Subcutaneous abdominal adipose tissue (tissue), 5 donors: ENCODE data around the gene F8.

Experiments
- H3K27ac ChIP-seq: one replicate; pipeline ENCODE4 v1.7.0; 2013; ENCODE audit warnings: low read depth, mild to moderate bottlenecking, inconsistent platforms, low read length, moderate library complexity
- H3K27me3 ChIP-seq, 5 donors: one replicate each; pipeline ENCODE4 v1.7.0; 2013; ENCODE audit warnings: low read length in 5 of 5, inconsistent platforms in 1 of 5; ENCODE audit not compliant: control insufficient read depth in 5 of 5, insufficient read depth in 4 of 5
- H3K36me3 ChIP-seq, 5 donors: one replicate each; pipeline ENCODE4 v1.7.0; 2013; ENCODE audit warnings: low read length in 5 of 5; ENCODE audit not compliant: control insufficient read depth in 5 of 5, insufficient read depth in 5 of 5
- H3K4me1 ChIP-seq, 5 donors: one replicate each; pipeline ENCODE4 v1.7.0; 2013; ENCODE audit warnings: low read length in 5 of 5, mild to moderate bottlenecking in 3 of 5, moderate library complexity in 1 of 5; ENCODE audit not compliant: control insufficient read depth in 5 of 5, insufficient read depth in 5 of 5
- H3K4me3 ChIP-seq, 5 donors: one replicate each; pipeline ENCODE4 v1.7.0; 2013; ENCODE audit warnings: low read length in 5 of 5, low read depth in 1 of 5
- H3K9ac ChIP-seq, 5 donors: one replicate each; pipeline ENCODE4 v1.7.0; 2013; ENCODE audit warnings: low read length in 5 of 5, mild to moderate bottlenecking in 4 of 5, moderate library complexity in 3 of 5
- H3K9me3 ChIP-seq, 5 donors: one replicate each; pipeline ENCODE4 v1.7.0; 2013; ENCODE audit warnings: low read length in 5 of 5; ENCODE audit not compliant: control insufficient read depth in 5 of 5
- donor health status: healthy.
- donor health status: healthy.
- donor health status: healthy.
- donor health status: healthy.
- donor health status: healthy.

F8 gene

DNA sequence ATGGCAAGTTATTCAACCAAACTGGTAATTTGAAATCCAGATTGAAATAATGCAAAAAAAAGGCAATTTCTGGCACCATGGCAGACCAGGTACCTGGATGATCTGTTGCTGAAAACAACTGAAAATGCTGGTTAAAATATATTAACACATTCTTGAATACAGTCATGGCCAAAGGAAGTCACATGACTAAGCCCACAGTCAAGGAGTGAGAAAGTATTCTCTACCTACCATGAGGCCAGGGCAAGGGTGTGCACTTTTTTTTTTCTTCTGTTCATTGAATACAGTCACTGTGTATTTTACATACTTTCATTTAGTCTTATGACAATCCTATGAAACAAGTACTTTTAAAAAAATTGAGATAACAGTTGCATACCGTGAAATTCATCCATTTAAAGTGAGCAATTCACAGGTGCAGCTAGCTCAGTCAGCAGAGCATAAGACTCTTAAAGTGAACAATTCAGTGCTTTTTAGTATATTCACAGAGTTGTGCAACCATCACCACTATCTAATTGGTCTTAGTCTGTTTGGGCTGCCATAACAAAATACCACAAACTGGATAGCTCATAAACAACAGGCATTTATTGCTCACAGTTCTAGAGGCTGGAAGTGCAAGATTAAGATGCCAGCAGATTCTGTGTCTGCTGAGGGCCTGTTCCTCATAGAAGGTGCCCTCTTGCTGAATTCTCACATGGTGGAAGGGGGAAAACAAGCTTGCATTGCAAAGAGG, 212.4 kb downstream of the F8 start:
- peaks cover 0 to 5% (median 0%) of the 10 kb centered on the region in 5 donors for H3K4me1 ChIP-seq
- H3K4me3 ChIP-seq = no peak overlapping the region
- H3K36me3 ChIP-seq = no peaks in the 10 kb centered on the region
- H3K9me3 ChIP-seq = peaks cover 0 to 9% (median 0%) of the 10 kb centered on the region in 5 donors
- no peak overlapping the region for H3K9ac ChIP-seq
- no peak overlapping the region for H3K27ac ChIP-seq
- peaks cover 0 to 6% (median 0%) of the 10 kb centered on the region in 5 donors for H3K27me3 ChIP-seq

DNA sequence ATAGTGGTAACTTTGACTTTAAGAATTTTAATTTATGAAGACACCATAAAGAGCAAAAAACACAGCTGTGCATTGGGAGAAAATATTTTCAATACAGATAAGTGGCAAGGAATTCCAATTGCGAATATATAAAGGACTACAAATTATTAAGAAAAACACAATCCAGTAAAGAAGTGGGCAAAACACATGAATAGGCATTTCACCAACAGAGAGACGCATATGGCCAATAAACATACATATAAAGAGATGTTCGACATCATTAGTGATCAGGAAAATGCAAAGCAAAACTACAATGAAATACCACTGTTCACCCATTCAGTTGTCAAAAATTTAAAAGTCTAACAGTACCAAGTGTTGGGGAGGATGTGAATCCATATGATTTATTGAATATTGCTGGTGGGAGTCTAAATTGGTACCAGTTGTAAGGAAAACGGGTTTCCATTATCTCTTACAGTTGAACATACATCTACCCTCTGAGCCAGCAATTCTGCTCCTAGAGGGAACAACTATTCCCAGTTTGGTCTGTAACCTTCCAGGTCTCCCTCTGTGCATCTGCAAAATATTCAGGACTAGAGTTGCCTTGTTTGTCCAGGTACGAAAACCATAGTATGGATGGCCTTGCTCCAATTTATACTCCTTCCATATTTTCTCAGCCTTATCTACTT, 215.6 kb downstream of the F8 start:
- Histone ChIP-seq H3K27me3 (peaks cover 0 to 6% (median 0%) of the 10 kb centered on the region in 5 donors), H3K9ac (no peak overlapping the region), H3K4me1 (peaks cover 0 to 15% (median 9%) of the 10 kb centered on the region in 5 donors), H3K27ac (no peak overlapping the region), H3K36me3 (no peaks in the 10 kb centered on the region), H3K4me3 (no peak overlapping the region), H3K9me3 (peaks cover 0 to 9% (median 0%) of the 10 kb centered on the region in 5 donors)

DNA sequence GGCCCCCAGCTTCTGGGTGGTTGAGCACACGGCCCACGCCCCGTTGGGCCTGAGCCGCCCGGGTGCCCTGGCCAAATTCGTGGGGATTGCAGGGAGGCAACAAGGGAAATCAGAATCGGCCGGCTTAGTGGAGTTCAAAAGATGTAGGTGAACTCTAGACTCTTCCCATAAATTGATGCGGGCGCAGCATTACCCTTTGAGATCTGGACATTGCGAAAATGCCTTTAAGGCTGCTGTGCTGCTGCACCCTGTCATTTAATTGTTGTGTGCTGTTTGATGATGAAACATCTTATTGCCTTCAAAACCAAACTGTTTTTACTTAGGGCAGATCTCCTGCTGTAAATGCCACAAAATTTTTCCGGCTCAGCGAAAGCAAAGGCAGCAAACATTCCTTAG, 216.8 kb downstream of the F8 start:
- Histone ChIP-seq H3K27me3 (peaks cover 0 to 4% (median 0%) of the 10 kb centered on the region in 5 donors), H3K9me3 (peaks cover 0 to 9% (median 0%) of the 10 kb centered on the region in 5 donors), H3K27ac (no peak overlapping the region), H3K4me3 (peak overlapping the region; percentile 9 to 72 (median 70)), H3K4me1 (peaks cover 0 to 16% (median 10%) of the 10 kb centered on the region in 5 donors), H3K36me3 (no peaks in the 10 kb centered on the region), H3K9ac (peak overlapping the region in 3 of 5 donors; percentile 47 to 79 (median 62))

DNA sequence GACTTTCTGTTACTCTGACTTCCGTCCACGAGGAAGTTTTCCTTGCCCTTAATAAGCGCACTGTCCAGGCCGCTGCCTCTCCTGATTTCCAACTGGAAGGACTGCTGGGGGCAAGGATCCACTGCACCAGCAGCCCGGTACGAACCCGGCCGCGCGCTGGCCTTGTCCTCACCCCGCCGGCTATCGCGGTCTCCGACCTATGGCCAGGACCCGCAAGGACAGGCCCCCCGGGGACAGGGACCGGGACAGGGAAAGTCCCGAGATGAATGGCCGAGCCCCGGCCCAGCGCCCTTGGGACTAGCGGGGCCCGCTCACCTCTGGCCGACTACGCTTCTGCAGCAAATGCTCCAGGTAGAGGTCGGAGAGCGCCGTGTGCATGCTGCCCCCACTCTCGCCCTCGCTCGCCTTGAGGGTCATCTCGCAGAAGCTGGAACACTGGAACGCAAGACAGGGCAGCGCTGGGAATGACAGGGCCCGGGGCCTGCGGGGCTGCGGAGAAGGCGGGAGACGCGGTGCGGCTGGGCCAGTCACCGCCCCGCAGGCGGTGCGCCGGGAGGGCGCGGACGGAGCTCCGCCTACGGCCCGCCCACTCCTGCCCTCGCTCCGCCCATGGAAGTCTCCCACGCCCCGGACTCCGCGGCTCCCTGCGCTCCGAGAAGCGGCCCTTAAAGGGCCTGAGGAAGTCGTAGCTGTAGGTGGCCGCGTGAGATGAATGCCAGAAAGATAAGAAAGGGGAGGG, 217.4 kb downstream of the F8 start, which contains the start of gene MPP1:
MPP1 (minus strand) TSS at position 529 of the 739 bp plus-strand sequence; CDS start at position 417, 112 bp downstream.
- Histone ChIP-seq H3K4me3 (peak within 1 kb of the TSS; percentile 65 to 72 (median 70)), H3K27me3 (peaks cover 0 to 3% (median 0%) of the 10 kb centered on the region in 5 donors), H3K4me1 (peaks cover 0 to 22% (median 16%) of the 10 kb centered on the region in 5 donors), H3K9ac (peak within 1 kb of the TSS; percentile 42 to 79 (median 62)), H3K27ac (peak within 1 kb of the TSS; percentile 69), H3K36me3 (no peaks in the 10 kb centered on the region), H3K9me3 (peaks cover 0 to 9% (median 0%) of the 10 kb centered on the region in 5 donors)

DNA sequence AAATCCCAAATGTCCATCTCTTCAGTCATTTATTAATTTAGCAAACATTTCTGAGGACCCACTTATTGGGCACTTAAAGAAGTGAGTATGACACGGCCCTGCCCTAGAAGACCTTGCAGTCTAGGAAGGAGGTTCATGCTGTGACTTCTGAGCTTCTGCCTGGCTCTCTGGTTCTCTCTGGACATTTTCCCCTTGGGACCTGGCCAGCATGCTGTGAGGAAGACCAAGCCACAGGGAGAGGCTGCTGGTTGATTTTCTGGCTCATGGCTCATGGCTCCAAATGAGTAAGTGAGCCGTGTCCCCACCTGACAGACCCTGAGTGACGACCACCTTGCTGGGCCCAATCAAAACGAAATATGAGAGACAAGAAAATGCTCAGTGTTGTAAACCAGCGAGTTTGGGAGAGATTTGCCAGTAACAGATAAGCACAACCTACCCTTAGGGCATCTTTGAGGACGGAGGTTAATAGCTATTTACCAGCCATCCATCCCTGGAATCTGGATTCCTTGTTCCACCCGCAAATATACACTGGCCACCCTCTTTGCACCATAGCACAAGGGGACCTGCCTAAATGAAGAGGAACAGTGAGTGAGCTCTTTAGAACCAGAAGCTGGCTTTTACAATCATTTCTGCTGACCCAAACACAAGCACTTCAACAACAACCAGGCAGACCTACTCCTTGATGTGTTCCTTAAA, 218.1 kb downstream of the F8 start:
- peak overlapping the region; percentile 17 to 79 (median 62) for H3K9ac ChIP-seq
- no peaks in the 10 kb centered on the region for H3K36me3 ChIP-seq
- H3K27me3 ChIP-seq = peaks cover 0 to 3% (median 0%) of the 10 kb centered on the region in 5 donors
- H3K4me3 ChIP-seq = peak overlapping the region; percentile 65 to 72 (median 70)
- H3K9me3 ChIP-seq = peaks cover 0 to 9% (median 0%) of the 10 kb centered on the region in 5 donors
- H3K27ac ChIP-seq = peak overlapping the region; percentile 69
- H3K4me1 ChIP-seq = peaks cover 0 to 28% (median 23%) of the 10 kb centered on the region in 5 donors

DNA sequence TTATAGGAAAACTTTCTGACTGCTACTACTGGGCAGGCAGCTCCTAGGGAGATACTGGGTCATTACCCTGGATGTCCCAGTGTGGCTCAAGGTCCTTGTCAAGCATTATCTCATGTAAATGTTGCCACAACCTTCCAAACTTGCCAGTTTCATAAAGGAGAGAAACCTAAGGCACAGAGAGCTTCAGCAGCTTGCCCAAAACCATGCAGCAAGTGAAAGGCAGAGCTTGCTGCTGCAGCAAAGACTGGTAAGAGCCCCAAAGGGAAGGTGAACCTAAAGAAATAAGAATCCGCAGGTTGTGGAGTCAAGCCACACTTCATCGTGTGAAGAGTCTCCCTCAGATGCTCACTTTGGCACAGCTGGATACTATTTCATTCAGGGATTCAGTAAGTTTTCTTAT, 219.6 kb downstream of the F8 start:
- H3K27ac ChIP-seq = no peak overlapping the region
- no peaks in the 10 kb centered on the region for H3K27me3 ChIP-seq
- H3K36me3 ChIP-seq = no peaks in the 10 kb centered on the region
- peaks cover 2 to 29% (median 24%) of the 10 kb centered on the region in 5 donors for H3K4me1 ChIP-seq
- H3K9me3 ChIP-seq = peaks cover 0 to 9% (median 0%) of the 10 kb centered on the region in 5 donors
- H3K4me3 ChIP-seq = peak overlapping the region in 2 of 5 donors; percentile 24 to 36
- H3K9ac ChIP-seq = peak overlapping the region in 2 of 5 donors; percentile 34 to 56

DNA sequence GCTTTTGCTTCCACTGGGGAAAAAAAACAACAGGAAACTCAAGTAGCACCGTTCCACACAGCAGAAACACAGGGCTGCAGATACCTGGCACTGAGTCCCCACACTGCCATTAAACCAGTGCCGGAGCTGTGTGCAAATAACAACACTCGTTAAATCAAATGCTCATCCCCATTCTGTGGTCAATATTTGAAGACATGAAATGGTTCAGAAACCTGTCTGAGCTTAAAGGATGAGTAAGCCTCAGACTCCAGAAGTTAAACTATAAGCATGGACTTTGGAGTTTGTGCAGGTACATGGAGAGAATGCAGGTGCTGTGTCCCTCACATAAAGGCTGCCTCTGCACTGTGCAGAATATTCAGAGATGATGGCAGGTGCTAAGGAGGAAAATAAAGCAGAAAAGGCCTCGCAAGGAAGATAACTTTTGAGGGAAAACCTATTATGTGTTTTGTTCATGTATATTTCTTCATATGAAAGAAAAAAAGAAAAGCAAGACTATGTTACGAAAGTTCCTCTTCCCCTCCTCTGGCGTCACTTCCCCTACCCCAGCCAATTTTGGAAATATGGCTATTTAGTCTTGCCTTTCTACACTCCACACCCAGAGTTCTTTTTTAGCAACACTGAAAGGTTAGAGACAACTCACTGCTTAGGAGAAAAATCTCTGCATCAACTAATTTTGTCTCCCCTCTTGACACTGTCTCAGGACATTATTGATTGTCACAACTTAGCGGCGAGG, 221.9 kb downstream of the F8 start:
- no peaks in the 10 kb centered on the region for H3K27me3 ChIP-seq
- peak overlapping the region in 1 of 5 donors; percentile 31 for H3K9ac ChIP-seq
- peaks cover 2 to 24% (median 24%) of the 10 kb centered on the region in 5 donors for H3K4me1 ChIP-seq
- no peaks in the 10 kb centered on the region for H3K9me3 ChIP-seq
- H3K4me3 ChIP-seq = no peak overlapping the region
- H3K36me3 ChIP-seq = no peaks in the 10 kb centered on the region
- peak overlapping the region; percentile 52 for H3K27ac ChIP-seq

DNA sequence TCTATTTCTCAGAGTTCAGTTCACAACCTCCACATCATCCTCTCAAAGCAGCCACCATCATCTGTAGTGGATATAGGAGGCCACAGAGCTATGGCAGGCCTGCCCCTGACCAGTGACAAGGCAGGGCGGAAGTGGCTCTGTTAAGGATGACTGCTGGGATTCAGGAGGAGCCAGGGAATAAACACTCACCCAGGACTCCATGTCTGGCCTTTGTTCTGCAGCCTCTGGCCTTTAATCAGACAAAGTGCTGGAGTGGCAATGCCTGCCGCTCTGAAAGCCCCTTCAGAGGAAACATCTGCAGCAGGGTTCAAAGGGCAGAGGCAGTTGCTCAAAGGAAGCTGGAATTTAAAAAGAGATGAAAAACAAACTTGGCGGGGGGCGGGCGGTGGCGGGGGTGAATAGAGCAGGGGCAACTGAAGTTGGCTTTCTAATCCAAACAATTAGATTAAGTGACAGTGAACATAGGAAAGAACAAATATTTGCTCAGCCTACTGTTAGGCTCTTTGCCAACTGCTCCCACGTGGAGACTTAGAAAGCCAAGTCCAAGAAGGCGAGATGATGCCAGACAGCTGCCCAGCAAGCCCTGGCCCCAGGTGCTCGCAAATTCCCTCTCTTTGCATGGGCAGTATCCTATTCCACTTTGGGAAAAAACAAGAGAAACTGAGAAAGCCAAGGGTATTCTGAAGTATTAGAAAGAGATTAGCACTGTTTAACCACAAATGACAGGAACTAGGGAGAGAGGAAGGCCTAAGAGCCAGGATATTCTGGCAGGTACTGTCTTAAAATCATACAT, 222.8 kb downstream of the F8 start:
- no peaks in the 10 kb centered on the region for H3K27me3 ChIP-seq
- H3K4me1 ChIP-seq = peaks cover 2 to 23% (median 22%) of the 10 kb centered on the region in 5 donors
- H3K4me3 ChIP-seq = no peak overlapping the region
- peak overlapping the region in 1 of 5 donors; percentile 31 for H3K9ac ChIP-seq
- no peaks in the 10 kb centered on the region for H3K9me3 ChIP-seq
- peak overlapping the region; percentile 52 for H3K27ac ChIP-seq
- no peaks in the 10 kb centered on the region for H3K36me3 ChIP-seq
